SK-N-MC (cell line): ENCODE data around the gene UCP3.

Experiments
- EZH2 ChIP-seq: fragments of 200-600 bp; sonication (generic); IDR thresholded peaks from one replicate; pipeline ENCODE4 v1.6.1; 2017; ENCODE audit warnings: antibody characterized with exemption
- POLR2AphosphoS5 ChIP-seq: IDR thresholded peaks from 2 replicates; pipeline ENCODE4 v1.6.1; 2012; ENCODE audit warnings: mild to moderate bottlenecking, low read depth, low read length, borderline replicate concordance

DNA sequence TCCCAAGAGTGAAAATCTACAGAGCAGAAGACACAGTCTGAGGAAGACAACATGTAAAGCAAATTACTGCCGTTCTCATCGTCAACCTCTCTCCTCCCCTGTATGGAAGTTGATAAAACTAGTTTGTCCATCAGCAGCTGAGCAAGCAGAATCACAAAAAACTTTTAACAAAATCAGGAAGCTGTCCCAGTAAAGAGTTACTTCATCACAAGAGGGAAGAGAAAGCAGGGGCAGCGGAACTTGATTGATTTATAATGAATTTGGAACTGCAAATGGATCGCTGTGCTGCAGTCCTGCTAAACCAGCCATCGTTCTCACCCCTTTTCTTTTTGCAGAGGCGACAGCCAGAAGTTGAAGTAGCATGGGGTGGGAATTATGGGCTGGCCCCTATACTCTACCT is 13.7 kb upstream of the UCP3 start:
- no peak for TF ChIP-seq POLR2AphosphoS5
- TF ChIP-seq EZH2: no peak
